GM18909 (cell line): ENCODE results near the gene ZNF616.
A peak's percentile ranks its signal among the peaks of the same experiment; 100 is the strongest.

Experiments
- ATAC-seq: cut with Tn5 transposase; IDR thresholded peaks from one replicate; pipeline ENCODE4 v1.9.1; 2021; ENCODE audit warnings: mild to moderate bottlenecking; ENCODE audit not compliant: unreplicated experiment, poor library complexity

The ZNF616 gene

GRCh38 chr19:52139252-52140031 is at the start of gene ZNF616:
TSS of gene ZNF616 (minus strand) at chr19:52139938. CDS start at chr19:52130512, 9,426 bp downstream.
- ATAC-seq, result peak; percentile 65

DNA sequence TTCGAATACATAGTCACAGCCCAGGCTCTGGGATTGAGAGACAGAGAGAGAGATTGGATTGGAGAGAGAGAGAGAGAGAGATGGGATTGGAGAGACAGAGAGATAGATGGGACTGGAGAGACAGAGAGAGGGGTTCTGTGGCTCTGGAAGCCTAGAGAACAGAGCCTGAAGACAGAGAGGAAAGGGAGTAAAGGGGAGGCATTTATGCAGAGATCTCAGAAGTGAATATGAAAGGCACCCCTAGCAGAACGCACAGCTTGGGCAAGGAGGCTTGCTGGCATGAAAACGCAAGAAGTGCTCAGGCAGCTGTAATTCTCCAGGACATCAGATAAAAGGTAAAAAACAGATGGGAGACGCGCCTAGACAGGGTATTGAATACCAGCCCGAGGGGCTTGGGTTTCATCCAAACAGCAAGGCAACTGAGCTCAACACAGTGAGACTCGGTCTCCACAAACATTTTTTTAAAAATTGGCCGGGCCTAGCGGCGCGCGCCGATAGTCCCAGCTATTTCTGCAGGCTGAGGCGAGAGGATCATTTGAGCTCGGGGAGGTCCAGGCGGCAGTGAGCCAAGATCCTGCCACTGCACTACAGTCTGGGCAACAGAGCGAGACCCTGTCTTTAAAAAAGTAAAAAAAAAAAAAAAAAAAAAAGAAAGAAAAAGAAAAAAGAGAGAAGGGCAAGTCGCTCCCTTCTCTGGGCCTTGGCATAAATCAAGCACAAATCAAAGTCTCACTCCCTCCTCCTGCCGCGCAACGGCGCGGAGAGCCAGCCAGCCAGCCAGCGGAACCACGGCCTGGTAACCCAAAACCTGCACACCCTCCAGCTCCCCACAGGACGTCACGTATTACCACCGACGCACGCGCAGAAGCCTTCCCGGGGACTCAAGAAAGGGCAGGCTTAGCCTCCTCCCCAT is 49.3 kb upstream of the ZNF616 start:
- ATAC-seq, result no peak

DNA sequence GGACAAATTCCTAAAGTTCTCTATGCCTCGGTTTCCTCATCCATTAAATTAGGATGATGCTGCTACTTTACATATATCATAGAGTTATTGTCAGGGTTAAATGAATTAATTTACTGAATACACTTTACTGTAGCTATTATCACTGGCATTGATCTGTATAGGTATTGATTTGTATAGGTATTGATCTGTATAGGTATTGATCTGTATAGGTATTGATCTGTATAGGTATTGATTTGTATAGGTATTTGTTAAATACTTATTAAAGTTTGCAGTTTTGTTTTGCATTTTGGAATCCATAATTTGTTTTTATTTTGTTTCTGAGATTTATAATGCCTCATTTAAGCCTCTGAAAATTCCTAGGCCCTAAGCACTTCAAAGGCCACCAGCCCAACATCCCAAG is 47.7 kb upstream of the ZNF616 start:
- ATAC-seq, result no peak

- no peak for ATAC-seq
These were observed 36.8 kb upstream of the ZNF616 start for GRCh38 chr19:52176574-52176973.

DNA sequence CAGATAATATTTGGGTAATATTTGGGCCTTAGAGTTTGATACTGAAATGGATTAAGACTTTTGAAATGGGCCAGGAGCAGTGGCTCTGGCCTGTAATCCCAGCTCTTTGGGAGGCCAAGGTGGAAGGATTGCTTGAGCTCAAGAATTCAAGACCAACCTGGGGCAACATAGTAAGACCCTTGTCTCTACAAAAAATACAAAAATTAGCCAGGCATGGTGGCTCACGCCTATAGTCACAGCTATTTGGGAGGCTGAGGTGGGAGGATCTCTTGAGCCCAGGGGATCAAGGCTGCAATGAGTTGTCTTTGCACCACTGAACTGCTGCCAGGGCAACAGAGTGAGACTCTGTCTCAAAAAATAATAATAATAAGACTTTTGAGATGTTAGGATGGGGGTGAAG is 32.6 kb upstream of the ZNF616 start:
- no peak for ATAC-seq

GRCh38 chr19:52171321-52172169 is 31.8 kb upstream of the ZNF616 start, which contains the start of gene ZNF836:
TSS of gene ZNF836 (minus strand) at chr19:52171621. CDS start at chr19:52168072, 3,549 bp downstream.
- peak; percentile 71 for ATAC-seq

GRCh38 chr19:52170863-52171320 is 31.2 kb upstream of the ZNF616 start:
- ATAC-seq, result peak; percentile 23

DNA sequence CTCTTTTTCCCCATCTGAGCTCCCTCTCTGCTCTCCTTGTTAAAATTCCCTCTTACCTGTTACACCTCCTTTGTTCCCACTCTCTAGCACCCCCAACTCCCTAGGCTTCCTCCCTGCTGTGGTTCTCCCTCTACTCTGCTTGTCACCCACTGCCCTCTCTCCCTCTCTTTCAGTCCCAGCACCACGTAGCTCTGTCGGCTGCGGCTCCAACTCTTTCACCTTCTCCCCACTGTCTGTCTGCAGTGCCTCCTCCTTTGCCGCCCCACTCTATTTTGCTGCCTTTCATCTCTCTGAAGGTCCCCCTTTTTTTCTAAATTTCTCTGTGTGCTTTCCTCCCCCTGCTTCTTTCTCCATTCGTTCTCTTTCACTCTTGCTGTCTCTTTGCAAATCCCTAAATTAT is 30.6 kb upstream of the ZNF616 start:
- ATAC-seq, result no peak

GRCh38 chr19:52155596-52156359 is 16.0 kb upstream of the ZNF616 start:
- ATAC-seq, result no peak

DNA sequence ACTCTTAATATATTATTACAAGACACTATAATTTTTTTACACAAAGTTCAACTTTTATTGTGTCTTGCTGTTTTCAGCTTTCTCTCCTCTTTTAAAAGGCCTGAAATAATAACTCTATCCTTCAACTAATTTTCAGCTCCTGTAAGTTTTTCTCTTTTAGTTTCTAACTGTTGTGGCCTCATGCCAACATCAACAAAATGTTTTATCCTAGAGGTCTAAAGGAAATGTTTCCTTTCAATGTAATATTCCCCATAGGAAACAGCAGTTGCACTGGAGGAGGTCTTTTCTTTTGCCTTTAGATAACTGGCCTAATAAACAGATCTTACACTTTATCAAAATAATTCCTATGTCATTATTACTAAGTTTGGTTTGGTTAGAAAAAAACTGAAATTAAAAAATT is 8.5 kb upstream of the ZNF616 start:
- no peak for ATAC-seq

DNA sequence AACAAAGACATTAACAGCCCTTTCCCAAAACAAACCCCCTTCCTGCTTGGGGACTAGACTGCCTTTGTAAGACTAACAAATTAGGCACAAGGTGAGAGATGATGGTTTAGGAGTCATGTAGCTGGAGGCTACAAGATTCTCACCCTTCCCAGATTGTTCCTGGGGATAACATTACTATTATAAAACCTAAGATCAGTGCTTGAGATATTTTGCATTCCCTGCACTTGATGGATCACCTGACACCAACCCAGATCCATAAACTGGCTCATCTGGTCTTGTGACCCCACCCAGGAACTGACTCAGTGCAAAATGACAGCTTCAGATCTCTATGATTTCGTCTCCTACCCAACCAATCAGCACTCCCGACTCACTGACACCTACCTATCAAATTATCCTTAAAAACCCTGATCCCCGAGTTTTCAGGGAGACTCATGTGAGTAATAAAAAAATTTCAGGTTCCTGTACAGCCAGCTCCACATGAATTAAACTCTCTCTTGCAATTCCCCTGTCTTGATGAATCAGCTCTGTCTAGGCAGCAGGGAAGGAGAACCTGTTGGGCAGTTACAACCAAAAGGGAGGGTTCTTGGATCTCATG is 2.4 kb upstream of the ZNF616 start:
- ATAC-seq, result no peak

DNA sequence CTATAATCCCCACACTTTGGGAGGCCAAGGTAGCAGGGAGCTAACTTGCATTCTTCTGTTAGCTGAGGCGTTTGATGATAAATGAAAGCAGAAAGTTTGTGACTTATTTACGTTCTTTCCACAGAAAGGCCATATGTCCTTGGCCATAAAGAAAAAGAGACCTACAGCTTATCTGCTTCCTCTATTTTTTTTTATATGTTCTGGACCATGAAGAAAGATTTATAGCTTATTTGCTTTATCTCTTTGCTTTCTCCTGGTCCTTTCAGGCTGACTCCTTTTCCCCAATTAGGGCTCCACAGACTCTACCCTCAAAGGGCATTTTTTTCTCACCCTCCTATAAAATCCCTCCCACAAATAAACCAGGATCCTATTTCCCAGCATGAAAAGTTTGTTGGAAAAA is 1.5 kb upstream of the ZNF616 start:
- no peak for ATAC-seq

DNA sequence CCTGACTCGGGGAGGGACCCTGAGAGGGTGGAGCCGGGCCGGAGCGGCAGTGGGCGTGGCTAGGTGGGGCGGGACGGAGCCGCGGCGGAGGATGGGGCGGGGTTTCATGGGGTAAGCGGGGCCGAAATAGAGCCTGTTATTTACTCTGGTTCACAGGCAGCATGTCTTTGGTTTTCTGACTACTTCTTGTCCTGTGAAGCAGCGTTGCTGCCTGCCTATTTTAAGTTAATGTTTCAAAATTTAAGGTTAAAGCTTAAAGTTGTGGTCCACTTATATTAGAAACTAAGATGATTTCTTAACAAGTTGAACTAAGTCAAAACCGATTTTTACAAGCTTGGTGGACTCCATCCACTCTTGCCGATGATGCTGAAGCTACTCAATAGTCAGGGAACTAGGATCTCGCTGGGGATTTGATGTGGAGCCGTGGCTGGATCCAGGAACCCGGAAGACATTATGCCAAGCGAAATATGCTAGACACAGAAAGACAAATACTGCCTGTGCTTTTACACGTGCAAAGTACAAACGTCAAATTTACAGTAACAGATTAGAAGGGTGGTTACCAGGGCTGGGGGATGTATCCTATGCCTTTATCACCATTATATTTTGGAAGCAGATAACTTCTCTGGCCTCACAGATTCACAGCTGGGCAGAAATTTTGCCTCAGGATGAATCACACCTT is 433 bp upstream of the ZNF616 start:
- peak; percentile 87 for ATAC-seq

- ATAC-seq, result no peak
These were observed 821 bp downstream of the ZNF616 start for GRCh38 chr19:52138983-52139251.

DNA sequence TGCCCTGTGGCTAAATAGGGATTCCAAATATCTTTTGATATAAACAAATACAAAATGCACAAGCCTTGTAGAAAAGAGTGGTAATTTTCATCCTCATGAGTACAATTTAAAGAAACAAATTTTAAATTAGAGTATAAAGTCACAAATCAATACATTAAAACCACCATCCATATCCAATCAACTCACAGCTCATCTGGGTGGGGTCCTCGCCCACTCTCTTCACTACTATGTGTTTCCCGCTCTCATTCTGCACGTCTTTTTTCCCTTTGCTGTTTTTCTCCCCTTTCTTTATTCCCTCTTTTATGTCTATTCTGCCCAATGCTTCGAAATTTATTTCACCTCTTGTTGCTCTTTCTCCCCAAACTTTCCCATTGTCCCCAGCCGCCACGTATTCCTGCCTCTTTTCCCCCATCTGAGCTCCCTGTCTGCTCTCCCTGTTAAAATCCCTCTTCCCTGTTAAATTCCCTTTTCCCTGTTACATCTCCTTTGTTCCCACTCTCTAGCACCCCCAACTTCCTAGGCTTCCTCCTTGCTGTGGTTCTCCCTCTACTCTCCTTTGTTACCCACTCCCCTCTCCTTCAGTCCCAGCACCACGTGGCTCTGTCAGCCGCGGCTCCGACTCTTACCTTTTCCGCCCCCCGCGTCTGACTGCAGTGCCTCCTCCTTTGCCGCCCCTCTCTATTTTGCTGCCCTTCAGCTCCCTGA is 1.3 kb downstream of the ZNF616 start:
- no peak for ATAC-seq

DNA sequence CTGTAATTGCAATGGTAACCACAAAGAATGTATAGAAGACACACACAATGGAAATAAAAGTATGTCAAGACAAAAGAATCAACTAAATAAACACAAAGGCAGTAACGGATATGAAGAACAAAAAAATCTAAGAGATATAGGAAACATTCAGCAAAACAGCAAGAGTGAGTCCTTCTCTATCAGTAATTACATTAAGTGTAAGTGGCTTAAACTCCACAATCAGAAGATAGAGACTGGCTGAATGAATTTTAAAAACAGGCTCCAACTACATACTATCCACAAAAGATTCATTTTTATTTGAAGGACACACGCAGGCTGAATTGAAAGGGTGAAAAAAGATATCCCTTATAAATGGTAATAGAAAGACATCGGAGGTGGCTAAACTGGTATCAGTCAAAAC is 19.5 kb downstream of the ZNF616 start:
- ATAC-seq, result no peak

- no peak for ATAC-seq
These were observed 24.1 kb downstream of the ZNF616 start for GRCh38 chr19:52115526-52116053.

DNA sequence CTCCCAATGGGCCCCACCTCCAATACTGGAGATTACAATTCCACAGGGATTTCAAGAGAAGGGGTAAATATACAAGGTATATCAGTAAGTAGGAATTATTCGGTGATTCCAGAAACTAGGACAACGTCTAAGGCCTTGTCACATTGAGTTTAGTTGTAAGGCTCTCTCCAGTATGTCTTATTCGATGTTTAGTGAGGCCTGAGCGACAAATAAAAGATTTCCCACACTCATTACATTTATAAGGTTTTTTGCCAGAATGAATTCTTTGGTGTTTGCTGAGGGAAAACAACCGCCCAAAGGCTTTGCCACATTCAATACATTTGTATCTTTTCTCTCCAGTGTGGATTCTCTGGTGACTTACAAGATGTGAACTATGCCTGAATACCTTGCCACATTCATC is 25.0 kb downstream of the ZNF616 start:
- ATAC-seq, result no peak
